ENCODE measurements around the gene SPO11. TPM values are rescaled to one million over a fixed set of nuclear protein-coding genes. Genes with fewer than 3 reads are reported as not detected.

Gene SPO11
- total and polyA plus RNA-seq, 9 of the 15 experiments (the other 6 are each of a cell fraction or from before 2014, with no cell fraction given), result not detected

DNA sequence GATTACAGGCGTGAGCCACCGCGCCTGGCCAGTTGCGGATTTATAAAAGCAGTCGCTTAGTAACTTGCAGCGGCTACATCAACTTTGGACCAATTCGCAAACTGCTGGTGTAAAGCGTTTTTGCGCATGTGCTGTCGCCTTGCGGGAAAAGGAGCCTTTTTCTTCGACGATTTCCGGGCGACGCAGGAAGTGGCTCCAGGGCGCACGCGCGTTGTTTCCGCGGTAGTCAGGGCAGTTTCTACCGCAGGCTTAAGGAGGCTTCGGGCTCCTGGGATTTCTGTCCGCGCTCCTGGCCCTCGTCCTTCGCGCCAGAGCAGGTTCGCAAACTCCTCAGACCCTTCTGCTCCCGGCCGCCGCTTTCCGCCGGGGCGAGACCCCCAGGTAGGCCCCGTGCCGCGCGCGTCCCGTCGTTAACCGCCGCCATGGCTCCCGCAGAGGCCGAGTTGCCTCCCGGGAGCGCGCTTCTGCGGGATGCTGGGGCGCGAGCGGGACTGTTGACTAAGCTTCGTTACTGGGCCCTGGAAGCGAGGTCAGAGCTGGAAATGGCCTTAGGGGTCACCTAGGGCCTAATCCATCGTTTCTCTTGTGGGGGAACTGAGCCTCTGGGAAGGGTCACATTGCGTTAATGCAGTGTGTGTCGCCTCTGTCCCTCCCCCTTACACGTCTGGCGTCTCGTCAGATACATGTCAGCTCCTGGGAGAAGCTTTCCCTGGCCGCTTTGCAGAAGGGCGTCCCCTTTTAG lies 21.6 kb downstream of the SPO11 start, which contains the start of gene RAE1:
Gene RAE1 (plus strand): TSS at position 214 of the 742 bp plus-strand sequence. CDS start 2,784 bp downstream, outside the sequence.
- Histone ChIP-seq H2AFZ (ENCODE audit: low read depth, low read length) (peak within 1 kb of the TSS; percentile 98), H3K27ac (ENCODE audit: extremely low read depth, low read depth, low read length) (peak within 1 kb of the TSS; percentile 91), H3K9me1 (ENCODE audit: control insufficient read depth, insufficient read depth, low read length) (no peaks in the 10 kb centered on the region), H3K4me2 (ENCODE audit: insufficient read depth, low read length) (peak within 1 kb of the TSS; percentile 100), H3K27me3 (ENCODE audit: control insufficient read depth in 2 of 2, insufficient read depth in 2 of 2, low read length in 2 of 2) (no peaks in the 10 kb centered on the region), H3K36me3 (ENCODE audit: control insufficient read depth, insufficient read depth, low read length) (peaks cover 34% of the 10 kb centered on the region), H3K79me2 (ENCODE audit: control insufficient read depth, insufficient read depth, low read length) (peaks cover 39% of the 10 kb centered on the region), H4K20me1 (replicated peaks; ENCODE audit: control insufficient read depth, insufficient read depth, low read length) (peaks cover 10% of the 10 kb centered on the region), H3K9ac (ENCODE audit: insufficient read depth in 1 of 2, low read depth in 2 of 2, low read length in 2 of 2) (peak within 1 kb of the TSS; percentile 92 to 95), H3K4me3 (peak within 1 kb of the TSS; percentile 96), H3K4me1 (replicated peaks in 1 of 2; ENCODE audit: control insufficient read depth in 2 of 2, insufficient read depth in 2 of 2, low read length in 2 of 2) (peaks cover 7% of the 10 kb centered on the region in 2 experiments), H3K9me3 (replicated peaks; ENCODE audit: control insufficient read depth, insufficient read depth, low read depth, low read length) (no peaks in the 10 kb centered on the region)
- ATAC-seq (peak; percentile 97), FAIRE-seq (peak; percentile 93), DNase-seq (ENCODE audit: extremely low read depth in 1 of 4, low spot score in 3 of 4) (peak; percentile 75 to 95 (median 81))
- in situ Hi-C loops (cut with MboI), result no loop called here
- TSS peak; percentile 42 for BruUV-seq (replicated peaks)
- ChIA-PET CTCF (ENCODE audit: low intra/inter-chr PET ratio) (no interaction called here), POLR2A (interaction anchor here (0.8 kb wide), 1 partner anchor 28 kb away, joined by 3 read pairs; no protein-coding TSS in a partner anchor)
- intact Hi-C loops (cut with micrococcal nuclease), result no loop called here
- WGBS (ENCODE audit: insufficient coverage, low coverage, missing lambda C conversion rate), result 0% methylated on average over 59 of the region's 64 CpGs
- TF ChIP-seq, protein P1, sequence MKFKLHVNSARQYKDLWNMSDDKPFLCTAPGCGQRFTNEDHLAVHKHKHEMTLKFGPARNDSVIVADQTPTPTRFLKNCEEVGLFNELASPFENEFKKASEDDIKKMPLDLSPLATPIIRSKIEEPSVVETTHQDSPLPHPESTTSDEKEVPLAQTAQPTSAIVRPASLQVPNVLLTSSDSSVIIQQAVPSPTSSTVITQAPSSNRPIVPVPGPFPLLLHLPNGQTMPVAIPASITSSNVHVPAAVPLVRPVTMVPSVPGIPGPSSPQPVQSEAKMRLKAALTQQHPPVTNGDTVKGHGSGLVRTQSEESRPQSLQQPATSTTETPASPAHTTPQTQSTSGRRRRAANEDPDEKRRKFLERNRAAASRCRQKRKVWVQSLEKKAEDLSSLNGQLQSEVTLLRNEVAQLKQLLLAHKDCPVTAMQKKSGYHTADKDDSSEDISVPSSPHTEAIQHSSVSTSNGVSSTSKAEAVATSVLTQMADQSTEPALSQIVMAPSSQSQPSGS (CRISPR knock-in tag; IDR thresholded peaks at IDR 0.05), result no peak
- TF ChIP-seq POLR2A (conservative IDR thresholded peaks at IDR 0.05) (peak; percentile 94), BCL6 (CRISPR knock-in tag; IDR thresholded peaks at IDR 0.05) (no peak), ETV1 (tag; conservative IDR thresholded peaks at IDR 0.05; ENCODE audit: low read depth) (0 out of 2 replicates have a peak, but pooled peaks have one; percentile 33), TCF7L2 (IDR thresholded peaks at IDR 0.05; ENCODE audit: low read depth, low read length) (no peak), EP400 (IDR thresholded peaks at IDR 0.05) (peak; percentile 94), CBFB (CRISPR knock-in tag; IDR thresholded peaks at IDR 0.05) (no peak), POLR2B (IDR thresholded peaks at IDR 0.05; ENCODE audit: low read depth, partially characterized antibody) (peak; percentile 80), NRF1 (conservative IDR thresholded peaks at IDR 0.05 in 1 of 2, IDR thresholded peaks at IDR 0.05 in 1 of 2) (peak; percentile 93 to 94), ZNF561 (CRISPR knock-in tag; conservative IDR thresholded peaks at IDR 0.05) (no peak), TARDBP (IDR thresholded peaks at IDR 0.05) (no peak), SAFB (IDR thresholded peaks at IDR 0.05; ENCODE audit: borderline replicate concordance, low read depth, low read length) (no peak), GABPB1 (CRISPR knock-in tag; IDR thresholded peaks at IDR 0.05) (peak; percentile 84), CREM (IDR thresholded peaks at IDR 0.05; ENCODE audit: low read depth) (peak; percentile 94), MBD2 (IDR thresholded peaks at IDR 0.05; ENCODE audit: borderline replicate concordance, low read depth) (peak; percentile 54; the same call in 1 of the 2 replicates), TCF7 (IDR thresholded peaks at IDR 0.05; ENCODE audit: borderline replicate concordance) (no peak), ZNF121 (CRISPR knock-in tag; conservative IDR thresholded peaks at IDR 0.05) (no peak)
- TF ChIP-seq, protein P2, sequence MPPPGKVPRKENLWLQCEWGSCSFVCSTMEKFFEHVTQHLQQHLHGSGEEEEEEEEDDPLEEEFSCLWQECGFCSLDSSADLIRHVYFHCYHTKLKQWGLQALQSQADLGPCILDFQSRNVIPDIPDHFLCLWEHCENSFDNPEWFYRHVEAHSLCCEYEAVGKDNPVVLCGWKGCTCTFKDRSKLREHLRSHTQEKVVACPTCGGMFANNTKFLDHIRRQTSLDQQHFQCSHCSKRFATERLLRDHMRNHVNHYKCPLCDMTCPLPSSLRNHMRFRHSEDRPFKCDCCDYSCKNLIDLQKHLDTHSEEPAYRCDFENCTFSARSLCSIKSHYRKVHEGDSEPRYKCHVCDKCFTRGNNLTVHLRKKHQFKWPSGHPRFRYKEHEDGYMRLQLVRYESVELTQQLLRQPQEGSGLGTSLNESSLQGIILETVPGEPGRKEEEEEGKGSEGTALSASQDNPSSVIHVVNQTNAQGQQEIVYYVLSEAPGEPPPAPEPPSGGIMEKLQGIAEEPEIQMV (tag; conservative IDR thresholded peaks at IDR 0.05; ENCODE audit: low read depth), result no peak
